IMR-90 (cell line): ENCODE measurements around the gene SLC26A4. TPM values are rescaled to one million over a fixed set of nuclear protein-coding genes. Genes with fewer than 3 reads are reported as not detected.

Source experiments
- ATAC-seq: fragments of 200-7000 bp; cut with Tn5 transposase; 2 replicates; pipeline ENCODE4 v1.9.1; 2020; ENCODE audit warnings: low read depth, mild to moderate bottlenecking, moderate library complexity
- BruUV-seq: library from RNA; stranded (reverse); fragments of 400-500 nt; replicated peaks from 2 replicates; lab custom pipeline; 2021; lab: Mats Ljungman, UMichigan
- CTCF ChIA-PET: fragments of 300-600 bp; formaldehyde crosslinking; extraction: SDS; loops from one replicate; lab custom pipeline; 2021; ENCODE audit warnings: antibody characterized with exemption; lab: Yijun Ruan, JAX
- POLR2A ChIA-PET: fragments of 300-600 bp; sonication (Branson Sonifier 250); formaldehyde crosslinking; loops from one replicate; lab custom pipeline; 2022; ENCODE audit warnings: antibody characterized with exemption; ENCODE audit not compliant: unreplicated experiment; lab: Charles Lee
- DNase-seq: peaks from one replicate; pipeline ENCODE4 v3.0.0; 2013
- H2AFZ ChIP-seq: replicated peaks from 2 replicates; pipeline ENCODE3; 2013; ENCODE audit warnings: low read length, mild to moderate bottlenecking; ENCODE audit not compliant: poor library complexity
- H2AK5ac ChIP-seq: 2 replicates; pipeline ENCODE4 v1.6.1; 2013; ENCODE audit warnings: low read depth, low read length, inconsistent platforms
- H2AK9ac ChIP-seq: replicated peaks from 2 replicates; pipeline ENCODE3; 2013; ENCODE audit warnings: mild to moderate bottlenecking, low read depth, low read length, moderate library complexity; ENCODE audit not compliant: poor library complexity
- H2BK120ac ChIP-seq: 2 replicates; pipeline ENCODE4 v1.6.1; 2013; ENCODE audit warnings: low read depth, low read length, inconsistent platforms
- H2BK15ac ChIP-seq: 3 replicates; pipeline ENCODE4 v1.6.1; 2013; ENCODE audit warnings: low read depth, low read length, inconsistent platforms
- H2BK20ac ChIP-seq: 2 replicates; pipeline ENCODE4 v1.6.1; 2013; ENCODE audit warnings: low read depth, mild to moderate bottlenecking, inconsistent platforms, low read length, moderate library complexity
- H2BK5ac ChIP-seq: 2 replicates; pipeline ENCODE4 v1.6.1; 2013; ENCODE audit warnings: mild to moderate bottlenecking, low read depth, low read length, inconsistent platforms; ENCODE audit not compliant: poor library complexity, severe bottlenecking
- H3K14ac ChIP-seq: replicated peaks from 2 replicates; pipeline ENCODE4 v1.6.1; 2013; ENCODE audit warnings: low read depth, low read length, inconsistent platforms
- H3K18ac ChIP-seq: 2 replicates; pipeline ENCODE4 v1.6.1; 2013; ENCODE audit warnings: low read depth, low read length, control low read depth
- H3K23ac ChIP-seq: 2 replicates; pipeline ENCODE4 v1.6.1; 2013; ENCODE audit warnings: low read depth, low read length, inconsistent platforms
- H3K27ac ChIP-seq: 2 replicates; pipeline ENCODE4 v1.5.1; 2013; ENCODE audit warnings: mild to moderate bottlenecking, control low read depth, low read length; ENCODE audit not compliant: insufficient read depth
- H3K27me3 ChIP-seq: 2 replicates; pipeline ENCODE4 v1.6.1; 2013; ENCODE audit warnings: low read length; ENCODE audit not compliant: control insufficient read depth, insufficient read depth
- H3K36me3 ChIP-seq: 2 replicates; pipeline ENCODE4 v1.6.1; 2013; ENCODE audit warnings: low read length, mixed read lengths; ENCODE audit not compliant: control insufficient read depth, insufficient read depth
- H3K4ac ChIP-seq: 2 replicates; pipeline ENCODE4 v1.6.1; 2013; ENCODE audit warnings: low read depth, low read length, inconsistent platforms
- H3K4me1 ChIP-seq: 2 replicates; pipeline ENCODE4 v1.6.1; 2013; ENCODE audit warnings: low read length, mixed read lengths; ENCODE audit not compliant: control insufficient read depth, insufficient read depth
- H3K4me2 ChIP-seq: 2 replicates; pipeline ENCODE4 v1.6.1; 2013; ENCODE audit warnings: low read depth, mild to moderate bottlenecking, control low read depth, low read length, moderate library complexity
- H3K4me3 ChIP-seq: 2 replicates; pipeline ENCODE4 v1.5.1; 2013; ENCODE audit warnings: low read depth, mild to moderate bottlenecking, control low read depth, low read length, moderate library complexity; ENCODE audit not compliant: insufficient read depth
- H3K56ac ChIP-seq: 2 replicates; pipeline ENCODE4 v1.6.1; 2013; ENCODE audit warnings: low read length, inconsistent platforms; ENCODE audit not compliant: insufficient read depth; ENCODE audit errors: extremely low read depth
- H3K79me1 ChIP-seq, 2 experiments: 2 replicates each; pipeline ENCODE4 v1.6.1; 2013; ENCODE audit warnings: low read length in 2 of 2, inconsistent platforms in 1 of 2, low read depth in 1 of 2
- H3K9ac ChIP-seq: 2 replicates; pipeline ENCODE4 v1.6.1; 2013; ENCODE audit warnings: low read depth, low read length, control low read depth
- H3K9me1 ChIP-seq: 2 replicates; pipeline ENCODE4 v1.6.1; 2013; ENCODE audit warnings: low read length, inconsistent platforms; ENCODE audit not compliant: insufficient read depth
- H3K9me3 ChIP-seq: 2 replicates; pipeline ENCODE4 v1.6.1; 2013; ENCODE audit warnings: low read length; ENCODE audit not compliant: control insufficient read depth, insufficient read depth
- H4K20me1 ChIP-seq: 2 replicates; pipeline ENCODE4 v1.6.1; 2013; ENCODE audit warnings: low read length, inconsistent platforms; ENCODE audit not compliant: insufficient read depth
- H4K5ac ChIP-seq: 2 replicates; pipeline ENCODE4 v1.6.1; 2013; ENCODE audit warnings: mild to moderate bottlenecking, low read depth, low read length, control low read depth
- H4K8ac ChIP-seq, 2 experiments: 2 replicates each; pipeline ENCODE4 v1.6.1; 2013; ENCODE audit warnings: low read depth in 2 of 2, low read length in 2 of 2, control low read depth in 1 of 2, inconsistent platforms in 1 of 2
- H4K91ac ChIP-seq: 2 replicates; pipeline ENCODE4 v1.6.1; 2013; ENCODE audit warnings: low read depth, low read length, inconsistent platforms; ENCODE audit not compliant: insufficient read depth
- CEBPB ChIP-seq: IDR thresholded peaks from 2 replicates; pipeline ENCODE4 v1.6.1; 2012; ENCODE audit warnings: low read depth, low read length, improper control_type of control experiment
- WGBS, 2 experiments: methylation state at CpG; one replicate each; pipeline versions ENCODE4 v1.1.5 to v1.1.7; 2013; ENCODE audit warnings: missing lambda C conversion rate in 2 of 2; ENCODE audit not compliant: insufficient read length in 1 of 2; ENCODE audit errors: extremely low coverage in 2 of 2; 5-methylcytosine and 5-hydroxymethylcytosine counted together
- dilution Hi-C: fragments of 300-500 bp; cut with HindIII; formaldehyde crosslinking; loops from one replicate; pipeline ENCODE4 v1.14.3; 2018; ENCODE audit warnings: low sequenced_read_pairs; ENCODE audit not compliant: unreplicated experiment
- in situ Hi-C: fragments of 300-500 bp; cut with MboI; formaldehyde crosslinking; loops from 3 replicates; pipeline ENCODE4 v1.14.3; 2019; ENCODE audit warnings: low sequenced_read_pairs, inconsistent platforms, mixed read lengths
- intact Hi-C: fragments of 100-400 bp; cut with micrococcal nuclease; formaldehyde crosslinking; loops from 2 replicates; pipeline ENCODE4 v1.10.0; 2022
- polyA plus RNA-seq, 3 experiments: library from polyadenylated mRNA; depleted of rRNA; stranded (reverse); fragments of >200 nt; gene quantifications; 2 replicates each; pipeline ENCODE4 v1.2.3, GENCODE V29; 2012; ENCODE audit warnings: low replicate concordance in 1 of 3
- total RNA-seq: library from RNA; depleted of rRNA; stranded (reverse); fragments of >200 nt; gene quantifications from 2 replicates; pipeline ENCODE4 v1.2.3, GENCODE V29; 2012
- TF ChIP-seq, protein P1 (sequence below): conservative IDR thresholded peaks from 2 replicates; pipeline ENCODE4 v1.5.1; 2012; ENCODE audit warnings: mild to moderate bottlenecking, low read depth, low read length, improper control_type of control experiment

The SLC26A4 gene
- total and polyA plus RNA-seq, 2 of the 4 experiments (the other 2 are of a cell fraction): 0.09 to 1.1 TPM

DNA sequence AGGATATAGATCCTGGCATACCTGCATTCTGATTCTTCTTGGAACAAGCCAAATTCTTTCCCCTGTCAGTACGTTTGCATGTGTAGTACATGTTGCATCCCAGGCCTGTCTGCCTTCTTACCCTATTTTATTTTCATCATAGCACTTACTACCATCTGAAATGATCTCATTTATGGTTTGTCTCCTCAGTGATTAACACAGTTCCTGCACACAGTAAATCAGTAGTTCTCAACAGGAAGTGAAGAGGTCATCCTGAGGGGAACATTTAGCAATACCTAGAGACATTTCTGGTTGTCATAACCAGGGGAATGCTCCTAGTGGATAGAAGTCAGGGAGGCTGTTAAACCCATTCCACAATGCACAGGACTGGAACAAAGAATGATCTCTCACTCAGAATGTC, 38.2 kb upstream of the SLC26A4 start:
- no peak overlapping the region for H2BK120ac ChIP-seq
- no peak overlapping the region for H2BK20ac ChIP-seq
- H3K56ac ChIP-seq: no peak overlapping the region
- H2BK15ac ChIP-seq: no peak overlapping the region
- H3K4ac ChIP-seq: no peak overlapping the region
- ChIA-PET CTCF (no interaction called here), POLR2A (no interaction called here)
- no TSS peak for BruUV-seq
- H3K14ac ChIP-seq: no peak overlapping the region
- DNase-seq (peak; percentile 81), ATAC-seq (peak; percentile 56)
- H3K9ac ChIP-seq: no peak overlapping the region
- peak; percentile 93 for TF ChIP-seq CEBPB
- TF ChIP-seq, protein P1, sequence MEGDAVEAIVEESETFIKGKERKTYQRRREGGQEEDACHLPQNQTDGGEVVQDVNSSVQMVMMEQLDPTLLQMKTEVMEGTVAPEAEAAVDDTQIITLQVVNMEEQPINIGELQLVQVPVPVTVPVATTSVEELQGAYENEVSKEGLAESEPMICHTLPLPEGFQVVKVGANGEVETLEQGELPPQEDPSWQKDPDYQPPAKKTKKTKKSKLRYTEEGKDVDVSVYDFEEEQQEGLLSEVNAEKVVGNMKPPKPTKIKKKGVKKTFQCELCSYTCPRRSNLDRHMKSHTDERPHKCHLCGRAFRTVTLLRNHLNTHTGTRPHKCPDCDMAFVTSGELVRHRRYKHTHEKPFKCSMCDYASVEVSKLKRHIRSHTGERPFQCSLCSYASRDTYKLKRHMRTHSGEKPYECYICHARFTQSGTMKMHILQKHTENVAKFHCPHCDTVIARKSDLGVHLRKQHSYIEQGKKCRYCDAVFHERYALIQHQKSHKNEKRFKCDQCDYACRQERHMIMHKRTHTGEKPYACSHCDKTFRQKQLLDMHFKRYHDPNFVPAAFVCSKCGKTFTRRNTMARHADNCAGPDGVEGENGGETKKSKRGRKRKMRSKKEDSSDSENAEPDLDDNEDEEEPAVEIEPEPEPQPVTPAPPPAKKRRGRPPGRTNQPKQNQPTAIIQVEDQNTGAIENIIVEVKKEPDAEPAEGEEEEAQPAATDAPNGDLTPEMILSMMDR: no peak
- intact Hi-C loops (no loop called here), dilution Hi-C loops (no loop called here), in situ Hi-C loops (no loop called here)
- no peak overlapping the region for H4K5ac ChIP-seq
- no peak overlapping the region for H2AK5ac ChIP-seq
- H3K23ac ChIP-seq: no peak overlapping the region
- H3K4me2 ChIP-seq: no peak overlapping the region
- no peaks in the 10 kb centered on the region for H3K79me1 ChIP-seq
- H2BK5ac ChIP-seq: no peak overlapping the region
- no peak overlapping the region for H2AFZ ChIP-seq
- no peaks in the 10 kb centered on the region for H3K27me3 ChIP-seq
- no peaks in the 10 kb centered on the region for H3K9me3 ChIP-seq
- WGBS, 2 experiments: no CpG with 5 or more reads among the region's 1 CpG
- no peak overlapping the region for H4K8ac ChIP-seq
- H2AK9ac ChIP-seq: no peak overlapping the region
- H4K20me1 ChIP-seq: no peaks in the 10 kb centered on the region
- H3K4me3 ChIP-seq: no peak overlapping the region
- H3K36me3 ChIP-seq: 0 out of 2 replicates have a peak, but pooled peaks cover 1% of the 10 kb centered on the region
- H3K18ac ChIP-seq: no peak overlapping the region
- no peaks in the 10 kb centered on the region for H3K9me1 ChIP-seq
- no peak overlapping the region for H4K91ac ChIP-seq
- peaks cover 2% of the 10 kb centered on the region; the same call in 1 of the 2 replicates for H3K4me1 ChIP-seq
- no peak overlapping the region for H3K27ac ChIP-seq
